A172 (cell line): Measurements from ENCODE around the gene NBEAL1. TPM values are rescaled to one million over a fixed set of nuclear protein-coding genes. Genes with fewer than 3 reads are reported as not detected.
"Not testable (repeated sequence)": the region's sequence is repeated elsewhere in the genome, so short reads cannot be mapped to it uniquely, and the experiment has no call there.

Experiments used
- DNase-seq: peaks from one replicate; pipeline ENCODE4 v3.0.0-alpha.2; 2015; ENCODE audit warnings: low spot score
- total RNA-seq: library from RNA; depleted of rRNA; stranded (reverse); fragments of >200 nt; shearing (Covaris generic); gene quantifications from 2 replicates; pipeline ENCODE4 v1.2.3, GENCODE V29; 2014; rRNA removed

Gene NBEAL1
- total RNA-seq, result 11.4 and 16.6 TPM in 2 replicates

GRCh38 chr2:203014456-203015199 is at the start of gene NBEAL1:
Gene NBEAL1, plus strand, starts transcription at chr2:203014875. Its CDS starts 1,510 bp downstream, at chr2:203016385.
- peak; percentile 97 for DNase-seq

- DNase-seq, result peak; percentile 72
These were observed 48.7 kb upstream of the NBEAL1 start for GRCh38 chr2:202965810-202966460.

GRCh38 chr2:202969404-202969803 is 45.3 kb upstream of the NBEAL1 start:
- not testable (repeated sequence) for DNase-seq

- no peak for DNase-seq
These were observed 37.9 kb upstream of the NBEAL1 start for GRCh38 chr2:202976809-202977208.

- no peak for DNase-seq
These were observed 31.7 kb upstream of the NBEAL1 start for GRCh38 chr2:202982779-202983491.

- no peak for DNase-seq
These were observed 24.9 kb upstream of the NBEAL1 start for GRCh38 chr2:202989749-202990148.

- DNase-seq, result no peak
These were observed 24.2 kb upstream of the NBEAL1 start for GRCh38 chr2:202990501-202990900.

GRCh38 chr2:202997113-202997512 is 17.6 kb upstream of the NBEAL1 start:
- DNase-seq, result not testable (repeated sequence)

GRCh38 chr2:203002054-203002821 is 12.4 kb upstream of the NBEAL1 start:
- DNase-seq, result no peak

- no peak for DNase-seq
These were observed 11.0 kb upstream of the NBEAL1 start for GRCh38 chr2:203003716-203004115.

- no peak for DNase-seq
These were observed 2.0 kb downstream of the NBEAL1 start for GRCh38 chr2:203016716-203017115.

GRCh38 chr2:203018181-203018580 is 3.5 kb downstream of the NBEAL1 start:
- no peak for DNase-seq

GRCh38 chr2:203019142-203019541 is 4.5 kb downstream of the NBEAL1 start:
- no peak for DNase-seq

- DNase-seq, result no peak
These were observed 7.3 kb downstream of the NBEAL1 start for GRCh38 chr2:203021991-203022390.

- no peak for DNase-seq
These were observed 8.1 kb downstream of the NBEAL1 start for GRCh38 chr2:203022751-203023150.

- no peak for DNase-seq
These were observed 10.9 kb downstream of the NBEAL1 start for GRCh38 chr2:203025592-203025991.

GRCh38 chr2:203030545-203030944 is 15.9 kb downstream of the NBEAL1 start:
- no peak for DNase-seq

- no peak for DNase-seq
These were observed 16.3 kb downstream of the NBEAL1 start for GRCh38 chr2:203030991-203031390.

GRCh38 chr2:203033395-203033794 is 18.7 kb downstream of the NBEAL1 start:
- DNase-seq, result no peak

- no peak for DNase-seq
These were observed 21.3 kb downstream of the NBEAL1 start for GRCh38 chr2:203035879-203036470.

- DNase-seq, result no peak
These were observed 22.4 kb downstream of the NBEAL1 start for GRCh38 chr2:203037026-203037425.
